ENCODE data around the gene FES.
"Not testable (repeated sequence)": the region's sequence is repeated elsewhere in the genome, so short reads cannot be mapped to it uniquely, and the experiment has no call there.

The FES gene

GRCh38 chr15:90883976-90884718, at the start of gene FES:
Gene FES, plus strand, starts transcription at chr15:90884504. Its CDS starts 542 bp downstream, at chr15:90885046.
- peak; percentile 20 for DNase-seq

GRCh38 chr15:90834626-90835025, 49.7 kb upstream of the FES start:
- DNase-seq = no peak

- no peak for DNase-seq
These were observed 47.9 kb upstream of the FES start for GRCh38 chr15:90836296-90836871.

GRCh38 chr15:90837094-90837493, 47.2 kb upstream of the FES start:
- DNase-seq = peak; percentile 78

- DNase-seq = peak; percentile 93
These were observed 46.2 kb upstream of the FES start for GRCh38 chr15:90838139-90838538.

- peak; percentile 52 for DNase-seq
These were observed 45.8 kb upstream of the FES start for GRCh38 chr15:90838544-90838943.

GRCh38 chr15:90839187-90840071, 44.9 kb upstream of the FES start:
- DNase-seq = peak; percentile 54

GRCh38 chr15:90840157-90840855, 44.0 kb upstream of the FES start:
- DNase-seq = no peak

- no peak for DNase-seq
These were observed 43.4 kb upstream of the FES start for GRCh38 chr15:90840954-90841353.

- no peak for DNase-seq
These were observed 39.6 kb upstream of the FES start for GRCh38 chr15:90844696-90845095.

GRCh38 chr15:90845201-90845949, 38.9 kb upstream of the FES start:
- DNase-seq = peak; percentile 81

GRCh38 chr15:90849424-90849823, 34.9 kb upstream of the FES start:
- DNase-seq = not testable (repeated sequence)

- peak; percentile 61 for DNase-seq
These were observed 33.2 kb upstream of the FES start for GRCh38 chr15:90851114-90851513.

GRCh38 chr15:90851940-90852339, 32.4 kb upstream of the FES start:
- DNase-seq = peak; percentile 51

GRCh38 chr15:90855139-90855538, 29.2 kb upstream of the FES start:
- DNase-seq = no peak

- no peak for DNase-seq
These were observed 27.0 kb upstream of the FES start for GRCh38 chr15:90857337-90857736.

GRCh38 chr15:90857883-90858443, 26.3 kb upstream of the FES start:
- DNase-seq = no peak

- DNase-seq = no peak
These were observed 24.8 kb upstream of the FES start for GRCh38 chr15:90859234-90860131.

GRCh38 chr15:90860450-90860849, 23.9 kb upstream of the FES start:
- DNase-seq = no peak

GRCh38 chr15:90860942-90861675, 23.2 kb upstream of the FES start:
- no peak for DNase-seq
